Naive B cell (primary cell): ENCODE measurements around the gene SNX30. TPM values are rescaled to one million over a fixed set of nuclear protein-coding genes. Genes with fewer than 3 reads are reported as not detected.

Source experiments
- ATAC-seq, 2 donors: fragments of 150-1000 bp; cut with Tn5 transposase; 2 replicates each; pipeline ENCODE4 v1.10.0; 2021; ENCODE audit warnings: low read depth in 2 of 2, mild to moderate bottlenecking in 2 of 2, moderate library complexity in 2 of 2
- DNase-seq: peaks from one replicate; pipeline ENCODE4 v3.0.0; 2022
- H3K27ac Mint-ChIP-seq, 6 donors: one replicate each; pipeline ENCODE4 v1.8.0; 2020 to 2022; ENCODE audit warnings: mild to moderate bottlenecking in 6 of 6, mixed read lengths in 6 of 6, moderate library complexity in 5 of 6, inconsistent platforms in 2 of 6
- H3K27me3 Mint-ChIP-seq, 3 donors: one replicate each; pipeline ENCODE4 v1.8.0; 2021 to 2022; ENCODE audit warnings: mixed read lengths in 3 of 3, mild to moderate bottlenecking in 1 of 3
- H3K36me3 Mint-ChIP-seq, 2 donors: one replicate each; pipeline ENCODE4 v1.8.0; 2020 to 2022; ENCODE audit warnings: mixed read lengths in 2 of 2, inconsistent platforms in 1 of 2, mild to moderate bottlenecking in 1 of 2
- H3K4me1 Mint-ChIP-seq, 3 donors: one replicate each; pipeline ENCODE4 v1.8.0; 2020 to 2022; ENCODE audit warnings: mixed read lengths in 3 of 3, inconsistent platforms in 1 of 3, mild to moderate bottlenecking in 1 of 3, moderate library complexity in 1 of 3
- H3K4me3 Mint-ChIP-seq, 8 donors: one replicate each; pipeline ENCODE4 v1.8.0; 2020 to 2022; ENCODE audit warnings: mild to moderate bottlenecking in 8 of 8, mixed read lengths in 8 of 8, moderate library complexity in 8 of 8, inconsistent platforms in 2 of 8
- H3K9me3 Mint-ChIP-seq, 7 donors: one replicate each; pipeline ENCODE4 v1.8.0; 2020 to 2022; ENCODE audit warnings: mixed read lengths in 7 of 7, mild to moderate bottlenecking in 5 of 7, inconsistent platforms in 2 of 7, moderate library complexity in 1 of 7
- polyA plus RNA-seq, 6 donors: library from polyadenylated mRNA; unstranded; fragments of 300-500 nt; fragmentation: Illumina TruSeq; gene quantifications; one replicate each; pipeline ENCODE4 v1.2.3, GENCODE V29; 2021; ENCODE audit warnings: low read depth in 6 of 6

Gene SNX30
- polyA plus RNA-seq, 6 donors from 2014 or later = 1.6 to 5.3 (median 4.5) TPM

- Mint-ChIP-seq H3K27me3 (no peaks in the 10 kb centered on the region), H3K4me1 (peaks cover 5 to 20% (median 12%) of the 10 kb centered on the region in 3 donors), H3K27ac (no peak overlapping the region), H3K4me3 (no peak overlapping the region), H3K9me3 (no peaks in the 10 kb centered on the region), H3K36me3 (peaks cover 7 to 17% of the 10 kb centered on the region in 2 donors)
- DNase-seq (no peak), ATAC-seq (no peak)
Measured at GRCh38 chr9:112822618-112823017, 72.1 kb downstream of the SNX30 start.

- H3K27ac Mint-ChIP-seq = no peak overlapping the region
- no peak for DNase-seq
- H3K4me1 Mint-ChIP-seq = peaks cover 5 to 14% (median 9%) of the 10 kb centered on the region in 3 donors
- no peaks in the 10 kb centered on the region for H3K27me3 Mint-ChIP-seq
- H3K4me3 Mint-ChIP-seq = no peak overlapping the region
- no peaks in the 10 kb centered on the region for H3K9me3 Mint-ChIP-seq
- ATAC-seq = no peak
- H3K36me3 Mint-ChIP-seq = peaks cover 7 to 17% of the 10 kb centered on the region in 2 donors
Measured at GRCh38 chr9:112823257-112823656, 72.7 kb downstream of the SNX30 start.

GRCh38 chr9:112831281-112831851 lies 80.8 kb downstream of the SNX30 start:
- H3K27me3 Mint-ChIP-seq = no peaks in the 10 kb centered on the region
- ATAC-seq (peak in 1 of 2 donors; percentile 44), DNase-seq (no peak)
- H3K4me3 Mint-ChIP-seq = peak overlapping the region in 1 of 8 donors; percentile 6
- peaks cover 12 to 14% (median 12%) of the 10 kb centered on the region in 3 donors for H3K4me1 Mint-ChIP-seq
- H3K36me3 Mint-ChIP-seq = peaks cover 8 to 9% of the 10 kb centered on the region in 2 donors
- no peaks in the 10 kb centered on the region for H3K9me3 Mint-ChIP-seq
- no peak overlapping the region for H3K27ac Mint-ChIP-seq

GRCh38 chr9:112831969-112832368 lies 81.4 kb downstream of the SNX30 start:
- Mint-ChIP-seq H3K36me3 (peaks cover 9 to 14% of the 10 kb centered on the region in 2 donors), H3K4me1 (peaks cover 12 to 19% (median 12%) of the 10 kb centered on the region in 3 donors), H3K9me3 (no peaks in the 10 kb centered on the region), H3K27ac (peak overlapping the region in 2 of 6 donors; percentile 21 to 59), H3K27me3 (no peaks in the 10 kb centered on the region), H3K4me3 (no peak overlapping the region)
- ATAC-seq (no peak), DNase-seq (no peak)

- Mint-ChIP-seq H3K27me3 (no peaks in the 10 kb centered on the region), H3K27ac (peak overlapping the region in 1 of 6 donors; percentile 4), H3K36me3 (peaks cover 9 to 15% of the 10 kb centered on the region in 2 donors), H3K4me1 (peaks cover 12 to 23% (median 13%) of the 10 kb centered on the region in 3 donors), H3K4me3 (no peak overlapping the region), H3K9me3 (no peaks in the 10 kb centered on the region)
- DNase-seq = no peak
- no peak for ATAC-seq
Measured at GRCh38 chr9:112833081-112833480, 82.5 kb downstream of the SNX30 start.

- Mint-ChIP-seq H3K27me3 (no peaks in the 10 kb centered on the region), H3K9me3 (no peaks in the 10 kb centered on the region), H3K27ac (no peak overlapping the region), H3K4me1 (peaks cover 4 to 25% (median 11%) of the 10 kb centered on the region in 3 donors), H3K36me3 (peaks cover 10 to 22% of the 10 kb centered on the region in 2 donors), H3K4me3 (no peak overlapping the region)
- DNase-seq = no peak
- ATAC-seq = no peak
Measured at GRCh38 chr9:112836394-112836793, 85.8 kb downstream of the SNX30 start.

GRCh38 chr9:112838342-112838741 lies 87.8 kb downstream of the SNX30 start:
- H3K4me1 Mint-ChIP-seq = peaks cover 4 to 26% (median 9%) of the 10 kb centered on the region in 3 donors
- no peaks in the 10 kb centered on the region for H3K9me3 Mint-ChIP-seq
- no peaks in the 10 kb centered on the region for H3K27me3 Mint-ChIP-seq
- no peak for ATAC-seq
- no peak for DNase-seq
- H3K36me3 Mint-ChIP-seq = peaks cover 10 to 22% of the 10 kb centered on the region in 2 donors
- no peak overlapping the region for H3K27ac Mint-ChIP-seq
- H3K4me3 Mint-ChIP-seq = peak overlapping the region in 1 of 8 donors; percentile 38

GRCh38 chr9:112839331-112839730 lies 88.8 kb downstream of the SNX30 start:
- H3K4me1 Mint-ChIP-seq = peaks cover 6 to 34% (median 14%) of the 10 kb centered on the region in 3 donors
- no peak overlapping the region for H3K4me3 Mint-ChIP-seq
- H3K27me3 Mint-ChIP-seq = no peaks in the 10 kb centered on the region
- DNase-seq = no peak
- peaks cover 10 to 22% of the 10 kb centered on the region in 2 donors for H3K36me3 Mint-ChIP-seq
- H3K9me3 Mint-ChIP-seq = no peaks in the 10 kb centered on the region
- H3K27ac Mint-ChIP-seq = peak overlapping the region in 4 of 6 donors; percentile 18 to 27 (median 20)
- peak; percentile 23 to 39 for ATAC-seq

- DNase-seq = no peak
- no peak overlapping the region for H3K27ac Mint-ChIP-seq
Measured at GRCh38 chr9:112841261-112841660, 90.7 kb downstream of the SNX30 start.

GRCh38 chr9:112842555-112842954 lies 92.0 kb downstream of the SNX30 start:
- peak overlapping the region in 1 of 8 donors; percentile 18 for H3K4me3 Mint-ChIP-seq
- peaks cover 13 to 31% (median 29%) of the 10 kb centered on the region in 3 donors for H3K4me1 Mint-ChIP-seq
- ATAC-seq (no peak), DNase-seq (no peak)
- H3K27ac Mint-ChIP-seq = no peak overlapping the region
- peaks cover 10 to 19% of the 10 kb centered on the region in 2 donors for H3K36me3 Mint-ChIP-seq
- H3K27me3 Mint-ChIP-seq = no peaks in the 10 kb centered on the region
- H3K9me3 Mint-ChIP-seq = no peaks in the 10 kb centered on the region

More at GRCh38 chr9:112841261-112841660, 90.7 kb downstream of the SNX30 start:
- no peaks in the 10 kb centered on the region for H3K27me3 Mint-ChIP-seq
- no peak overlapping the region for H3K4me3 Mint-ChIP-seq
- ATAC-seq = no peak
- H3K4me1 Mint-ChIP-seq = peaks cover 13 to 36% (median 27%) of the 10 kb centered on the region in 3 donors
- H3K9me3 Mint-ChIP-seq = no peaks in the 10 kb centered on the region
- peaks cover 10 to 19% of the 10 kb centered on the region in 2 donors for H3K36me3 Mint-ChIP-seq

GRCh38 chr9:112844771-112845542 lies 94.4 kb downstream of the SNX30 start:
- ATAC-seq = peak in 1 of 2 donors; percentile 64
- peak; percentile 61 for DNase-seq
- Mint-ChIP-seq H3K27me3 (no peaks in the 10 kb centered on the region), H3K9me3 (no peaks in the 10 kb centered on the region), H3K36me3 (peaks cover 0 to 7% of the 10 kb centered on the region in 2 donors), H3K27ac (peak overlapping the region in 1 of 6 donors; percentile 92), H3K4me3 (peak overlapping the region in 4 of 8 donors; percentile 6 to 42 (median 23)), H3K4me1 (peaks cover 14 to 19% (median 17%) of the 10 kb centered on the region in 3 donors)

GRCh38 chr9:112846528-112847488 lies 96.2 kb downstream of the SNX30 start:
- Mint-ChIP-seq H3K27ac (no peak overlapping the region), H3K4me3 (no peak overlapping the region), H3K27me3 (no peaks in the 10 kb centered on the region), H3K4me1 (peaks cover 14 to 19% (median 17%) of the 10 kb centered on the region in 3 donors), H3K9me3 (no peaks in the 10 kb centered on the region), H3K36me3 (peaks cover 0 to 12% of the 10 kb centered on the region in 2 donors)
- ATAC-seq (no peak), DNase-seq (no peak)
